GM18909 (cell line): ENCODE measurements around the gene SBSN.

Source experiments
- ATAC-seq: cut with Tn5 transposase; IDR thresholded peaks from one replicate; pipeline ENCODE4 v1.9.1; 2021; ENCODE audit warnings: mild to moderate bottlenecking; ENCODE audit not compliant: unreplicated experiment, poor library complexity

SBSN gene

GRCh38 chr19:35528218-35529038, at the start of gene SBSN:
SBSN (minus strand) TSS chr19:35528311; CDS start chr19:35528281, 30 bp downstream.
- ATAC-seq: no peak

- ATAC-seq: no peak
Observed at GRCh38 chr19:35571406-35571965, 43.4 kb upstream of the SBSN start.

- ATAC-seq: no peak
Observed at GRCh38 chr19:35569281-35569781, 41.2 kb upstream of the SBSN start.

- ATAC-seq: no peak
Observed at GRCh38 chr19:35566738-35567137, 38.6 kb upstream of the SBSN start.

GRCh38 chr19:35565016-35565856, 37.1 kb upstream of the SBSN start:
- no peak for ATAC-seq

GRCh38 chr19:35563207-35563829, 35.2 kb upstream of the SBSN start, which contains the start of gene ATP4A:
ATP4A (minus strand) TSS chr19:35563658; CDS start chr19:35563629, 29 bp downstream.
- ATAC-seq: no peak

- ATAC-seq: no peak
Observed at GRCh38 chr19:35562776-35563175, 34.7 kb upstream of the SBSN start.

- ATAC-seq: no peak
Observed at GRCh38 chr19:35562336-35562735, 34.2 kb upstream of the SBSN start.

GRCh38 chr19:35561436-35561835, 33.3 kb upstream of the SBSN start:
- ATAC-seq: no peak

- no peak for ATAC-seq
Observed at GRCh38 chr19:35560677-35561076, 32.6 kb upstream of the SBSN start.

- ATAC-seq: no peak
Observed at GRCh38 chr19:35560271-35560670, 32.2 kb upstream of the SBSN start.

- ATAC-seq: no peak
Observed at GRCh38 chr19:35559781-35560180, 31.7 kb upstream of the SBSN start.

GRCh38 chr19:35559281-35559659, 31.2 kb upstream of the SBSN start:
- peak; percentile 51 for ATAC-seq

- no peak for ATAC-seq
Observed at GRCh38 chr19:35558400-35559280, 30.5 kb upstream of the SBSN start.

- ATAC-seq: no peak
Observed at GRCh38 chr19:35557539-35558399, 29.7 kb upstream of the SBSN start.

- ATAC-seq: no peak
Observed at GRCh38 chr19:35556846-35557538, 28.9 kb upstream of the SBSN start.

GRCh38 chr19:35556025-35556590, 28.0 kb upstream of the SBSN start:
- no peak for ATAC-seq
